Stomach (tissue), 4 donors: ENCODE measurements around the gene ESR2.

Source experiments
- CTCF ChIP-seq, 7 experiments: fragments of 450-650 bp in 4 of 7; fragments of 200-600 bp in 3 of 7; sonication (generic) in 3 of 7; IDR thresholded peaks; one replicate each; pipeline ENCODE4 v1.5.1; 2016 to 2019; ENCODE audit warnings: antibody characterized with exemption in 7 of 7, control low read depth in 2 of 7, mild to moderate bottlenecking in 1 of 7
- POLR2A ChIP-seq, 4 donors: fragments of 450-650 bp; IDR thresholded peaks; one replicate each; pipeline ENCODE4 v1.6.1; 2016; ENCODE audit warnings: antibody characterized with exemption in 4 of 4, control low read depth in 2 of 4, mild to moderate bottlenecking in 1 of 4, moderate library complexity in 1 of 4
- POLR2AphosphoS5 ChIP-seq, 3 donors: sonication (generic); formaldehyde crosslinking; IDR thresholded peaks; one replicate each; pipeline ENCODE4 v1.6.1; 2016; ENCODE audit warnings: antibody characterized with exemption in 3 of 3

GRCh38 chr14:64210216-64210615 is 84.0 kb downstream of the ESR2 start:
- TF ChIP-seq CTCF (IDR thresholded peaks at IDR 0.05) (no peak), POLR2A (IDR thresholded peaks at IDR 0.05) (no peak), POLR2AphosphoS5 (IDR thresholded peaks at IDR 0.05) (no peak)
